ENCODE data around the gene ATOSB. TPM values are rescaled to one million over a fixed set of nuclear protein-coding genes. Genes with fewer than 3 reads are reported as not detected.
A peak's percentile ranks its signal among the peaks of the same experiment; 100 is the strongest.
"Not testable (repeated sequence)": the region's sequence is repeated elsewhere in the genome, so short reads cannot be mapped to it uniquely, and the experiment has no call there.

ATOSB gene
- total and polyA plus RNA-seq, 9 of the 15 experiments (the other 6 are each of a cell fraction or from before 2014, with no cell fraction given) = 0.45 to 8.0 (median 4.2) TPM

- H3K27me3 ChIP-seq (ENCODE audit: control insufficient read depth in 2 of 2, insufficient read depth in 2 of 2, low read length in 2 of 2); H3K9me3 ChIP-seq (replicated peaks; ENCODE audit: control insufficient read depth, insufficient read depth, low read depth, low read length); in situ Hi-C loops (cut with MboI); H3K36me3 ChIP-seq (ENCODE audit: control insufficient read depth, insufficient read depth, low read length); FAIRE-seq; H3K4me3 ChIP-seq; H2AFZ ChIP-seq (ENCODE audit: low read depth, low read length); DNase-seq (ENCODE audit: extremely low read depth in 1 of 4, low spot score in 3 of 4); H3K27ac ChIP-seq (ENCODE audit: extremely low read depth, low read depth, low read length); BruUV-seq (replicated peaks); H3K9ac ChIP-seq (ENCODE audit: insufficient read depth in 1 of 2, low read depth in 2 of 2, low read length in 2 of 2); H3K9me1 ChIP-seq (ENCODE audit: control insufficient read depth, insufficient read depth, low read length); ATAC-seq; intact Hi-C loops (cut with micrococcal nuclease); CTCF ChIA-PET (ENCODE audit: low intra/inter-chr PET ratio); H3K4me1 ChIP-seq (replicated peaks in 1 of 2; ENCODE audit: control insufficient read depth in 2 of 2, insufficient read depth in 2 of 2, low read length in 2 of 2); H3K4me2 ChIP-seq (ENCODE audit: insufficient read depth, low read length); H4K20me1 ChIP-seq (replicated peaks; ENCODE audit: control insufficient read depth, insufficient read depth, low read length); POLR2A ChIA-PET; H3K79me2 ChIP-seq (ENCODE audit: control insufficient read depth, insufficient read depth, low read length): not testable (repeated sequence)
- TF ChIP-seq ZNF274 (IDR thresholded peaks at IDR 0.05; ENCODE audit: borderline replicate concordance, low read depth, low read length) = peak; percentile 77; the same call in 1 of the 2 replicates
- WGBS (ENCODE audit: insufficient coverage, low coverage, missing lambda C conversion rate) = 2% methylated on average over 4 of the region's 5 CpGs
These were observed 32.4 kb upstream of the ATOSB start for GRCh38 chr9:35147941-35148563.

- DNase-seq (ENCODE audit: extremely low read depth in 1 of 4, low spot score in 3 of 4) (no peak), FAIRE-seq (no peak), ATAC-seq (no peak)
- Histone ChIP-seq H3K4me3 (no peak overlapping the region), H3K4me1 (replicated peaks in 1 of 2; ENCODE audit: control insufficient read depth in 2 of 2, insufficient read depth in 2 of 2, low read length in 2 of 2) (peaks cover 0 to 8% of the 10 kb centered on the region in 2 experiments; a peak in 2 of 5 replicates), H3K4me2 (ENCODE audit: insufficient read depth, low read length) (no peak overlapping the region), H3K79me2 (ENCODE audit: control insufficient read depth, insufficient read depth, low read length) (no peaks in the 10 kb centered on the region), H3K9me3 (replicated peaks; ENCODE audit: control insufficient read depth, insufficient read depth, low read depth, low read length) (peaks cover 7% of the 10 kb centered on the region), H3K27me3 (ENCODE audit: control insufficient read depth in 2 of 2, insufficient read depth in 2 of 2, low read length in 2 of 2) (no peaks in the 10 kb centered on the region), H3K27ac (ENCODE audit: extremely low read depth, low read depth, low read length) (no peak overlapping the region), H3K9ac (ENCODE audit: insufficient read depth in 1 of 2, low read depth in 2 of 2, low read length in 2 of 2) (no peak overlapping the region), H3K9me1 (ENCODE audit: control insufficient read depth, insufficient read depth, low read length) (no peaks in the 10 kb centered on the region), H3K36me3 (ENCODE audit: control insufficient read depth, insufficient read depth, low read length) (no peaks in the 10 kb centered on the region), H4K20me1 (replicated peaks; ENCODE audit: control insufficient read depth, insufficient read depth, low read length) (no peaks in the 10 kb centered on the region), H2AFZ (ENCODE audit: low read depth, low read length) (no peak overlapping the region)
- intact Hi-C loops (cut with micrococcal nuclease) (no loop called here), in situ Hi-C loops (cut with MboI) (no loop called here)
- BruUV-seq (replicated peaks) = no TSS peak
- ChIA-PET CTCF (ENCODE audit: low intra/inter-chr PET ratio) (no interaction called here), POLR2A (no interaction called here)
- WGBS (ENCODE audit: insufficient coverage, low coverage, missing lambda C conversion rate) = 3% methylated on average over 4 of the region's 5 CpGs
- TF ChIP-seq CBX1 (IDR thresholded peaks at IDR 0.05; ENCODE audit: low read depth) (peak; percentile 78; the same call in 1 of the 2 replicates), ZNF347 (CRISPR knock-in tag; IDR thresholded peaks at IDR 0.05; ENCODE audit: low read depth) (no peak), TRIM24 (IDR thresholded peaks at IDR 0.05) (0 out of 4 replicates have a peak, but pooled peaks of 1 of the 2 experiments have one; percentile 31), CBFA2T3 (IDR thresholded peaks at IDR 0.05) (no peak), RBBP5 (IDR thresholded peaks at IDR 0.05; ENCODE audit: borderline replicate concordance, insufficient read depth, low read length, poor library complexity, severe bottlenecking) (no peak), MAFK (IDR thresholded peaks at IDR 0.05; ENCODE audit: low read length) (no peak)
These were observed 26.4 kb upstream of the ATOSB start for GRCh38 chr9:35142037-35142436.
